SK-N-MC (cell line): ENCODE data around the gene ELMO2.

ENCODE experiments used
- EZH2 ChIP-seq: fragments of 200-600 bp; sonication (generic); IDR thresholded peaks from one replicate; pipeline ENCODE4 v1.6.1; 2017; ENCODE audit warnings: antibody characterized with exemption
- POLR2AphosphoS5 ChIP-seq: IDR thresholded peaks from 2 replicates; pipeline ENCODE4 v1.6.1; 2012; ENCODE audit warnings: mild to moderate bottlenecking, low read depth, low read length, borderline replicate concordance

GRCh38 chr20:46415773-46416172 is 9.4 kb upstream of the ELMO2 start:
- no peak for TF ChIP-seq EZH2
- TF ChIP-seq POLR2AphosphoS5: no peak
